ENCODE results near the gene HMCN2.
"Not testable (repeated sequence)": the region's sequence is repeated elsewhere in the genome, so short reads cannot be mapped to it uniquely, and the experiment has no call there.

Gene HMCN2

GRCh38 chr9:130339306-130339705, 73.7 kb downstream of the HMCN2 start:
- no peaks in the 10 kb centered on the region for H3K36me3 ChIP-seq (ENCODE audit: insufficient read depth, insufficient read length, low read length)
- no peak overlapping the region for H3K9ac ChIP-seq (ENCODE audit: insufficient read length, low read depth)
- no peak overlapping the region for H3K4me3 ChIP-seq (ENCODE audit: insufficient read length, low read depth)
- H3K27me3 ChIP-seq (ENCODE audit: insufficient read depth, insufficient read length) = no peaks in the 10 kb centered on the region
- no peak for TF ChIP-seq ZNF274 (IDR thresholded peaks at IDR 0.05; ENCODE audit: low read depth, low read length)
- H3K9me3 ChIP-seq (ENCODE audit: insufficient read depth, low read length) = no peaks in the 10 kb centered on the region
- H3K4me1 ChIP-seq (ENCODE audit: insufficient read depth, insufficient read length) = peaks cover 13% of the 10 kb centered on the region
- DNase-seq (ENCODE audit: low read depth, low spot score) = no peak

GRCh38 chr9:130340011-130340410, 74.5 kb downstream of the HMCN2 start:
- H3K9me3 ChIP-seq (ENCODE audit: insufficient read depth, low read length) = no peaks in the 10 kb centered on the region
- no peak for DNase-seq (ENCODE audit: low read depth, low spot score)
- no peaks in the 10 kb centered on the region for H3K36me3 ChIP-seq (ENCODE audit: insufficient read depth, insufficient read length, low read length)
- H3K4me1 ChIP-seq (ENCODE audit: insufficient read depth, insufficient read length) = peaks cover 16% of the 10 kb centered on the region
- no peaks in the 10 kb centered on the region for H3K27me3 ChIP-seq (ENCODE audit: insufficient read depth, insufficient read length)
- no peak overlapping the region for H3K4me3 ChIP-seq (ENCODE audit: insufficient read length, low read depth)
- H3K9ac ChIP-seq (ENCODE audit: insufficient read length, low read depth) = no peak overlapping the region
- no peak for TF ChIP-seq ZNF274 (IDR thresholded peaks at IDR 0.05; ENCODE audit: low read depth, low read length)
- TF ChIP-seq YY1 (IDR thresholded peaks at IDR 0.05; ENCODE audit: insufficient read depth, insufficient read length) = no peak
- no peak for TF ChIP-seq SUZ12 (IDR thresholded peaks at IDR 0.05; ENCODE audit: extremely low read depth, insufficient read depth, insufficient read length)

GRCh38 chr9:130340557-130340956, 75.0 kb downstream of the HMCN2 start:
- H3K9me3 ChIP-seq (ENCODE audit: insufficient read depth, low read length); DNase-seq (ENCODE audit: low read depth, low spot score); H3K4me3 ChIP-seq (ENCODE audit: insufficient read length, low read depth); H3K9ac ChIP-seq (ENCODE audit: insufficient read length, low read depth); H3K27me3 ChIP-seq (ENCODE audit: insufficient read depth, insufficient read length); H3K36me3 ChIP-seq (ENCODE audit: insufficient read depth, insufficient read length, low read length): not testable (repeated sequence)
- H3K4me1 ChIP-seq (ENCODE audit: insufficient read depth, insufficient read length) = peaks cover 21% of the 10 kb centered on the region

GRCh38 chr9:130341128-130341527, 75.6 kb downstream of the HMCN2 start:
- peak overlapping the region; percentile 29 for H3K9ac ChIP-seq (ENCODE audit: insufficient read length, low read depth)
- H3K36me3 ChIP-seq (ENCODE audit: insufficient read depth, insufficient read length, low read length) = no peaks in the 10 kb centered on the region
- H3K4me1 ChIP-seq (ENCODE audit: insufficient read depth, insufficient read length) = peaks cover 27% of the 10 kb centered on the region
- H3K4me3 ChIP-seq (ENCODE audit: insufficient read length, low read depth) = no peak overlapping the region
- no peak for DNase-seq (ENCODE audit: low read depth, low spot score)
- H3K27me3 ChIP-seq (ENCODE audit: insufficient read depth, insufficient read length) = no peaks in the 10 kb centered on the region
- no peak for TF ChIP-seq ZNF274 (IDR thresholded peaks at IDR 0.05; ENCODE audit: low read depth, low read length)
- TF ChIP-seq SUZ12 (IDR thresholded peaks at IDR 0.05; ENCODE audit: extremely low read depth, insufficient read depth, insufficient read length) = no peak
- no peak for TF ChIP-seq YY1 (IDR thresholded peaks at IDR 0.05; ENCODE audit: insufficient read depth, insufficient read length)
- no peaks in the 10 kb centered on the region for H3K9me3 ChIP-seq (ENCODE audit: insufficient read depth, low read length)

- DNase-seq (ENCODE audit: low read depth, low spot score) = no peak
- TF ChIP-seq YY1 (IDR thresholded peaks at IDR 0.05; ENCODE audit: insufficient read depth, insufficient read length) (no peak), ZNF274 (IDR thresholded peaks at IDR 0.05; ENCODE audit: low read depth, low read length) (no peak), SUZ12 (IDR thresholded peaks at IDR 0.05; ENCODE audit: extremely low read depth, insufficient read depth, insufficient read length) (no peak)
- Histone ChIP-seq H3K4me1 (ENCODE audit: insufficient read depth, insufficient read length) (peaks cover 28% of the 10 kb centered on the region), H3K9me3 (ENCODE audit: insufficient read depth, low read length) (no peaks in the 10 kb centered on the region), H3K36me3 (ENCODE audit: insufficient read depth, insufficient read length, low read length) (no peaks in the 10 kb centered on the region), H3K9ac (ENCODE audit: insufficient read length, low read depth) (peak overlapping the region; percentile 5), H3K27me3 (ENCODE audit: insufficient read depth, insufficient read length) (no peaks in the 10 kb centered on the region), H3K4me3 (ENCODE audit: insufficient read length, low read depth) (no peak overlapping the region)
Measured at GRCh38 chr9:130341839-130342713, 76.5 kb downstream of the HMCN2 start.

- Histone ChIP-seq H3K4me3 (ENCODE audit: insufficient read length, low read depth) (no peak overlapping the region), H3K36me3 (ENCODE audit: insufficient read depth, insufficient read length, low read length) (no peaks in the 10 kb centered on the region), H3K4me1 (ENCODE audit: insufficient read depth, insufficient read length) (peaks cover 28% of the 10 kb centered on the region), H3K9ac (ENCODE audit: insufficient read length, low read depth) (peak overlapping the region; percentile 5), H3K9me3 (ENCODE audit: insufficient read depth, low read length) (no peaks in the 10 kb centered on the region), H3K27me3 (ENCODE audit: insufficient read depth, insufficient read length) (no peaks in the 10 kb centered on the region)
- DNase-seq (ENCODE audit: low read depth, low spot score) = no peak
- no peak for TF ChIP-seq YY1 (IDR thresholded peaks at IDR 0.05; ENCODE audit: insufficient read depth, insufficient read length)
- no peak for TF ChIP-seq ZNF274 (IDR thresholded peaks at IDR 0.05; ENCODE audit: low read depth, low read length)
- TF ChIP-seq SUZ12 (IDR thresholded peaks at IDR 0.05; ENCODE audit: extremely low read depth, insufficient read depth, insufficient read length) = no peak
Measured at GRCh38 chr9:130342714-130343085, 77.1 kb downstream of the HMCN2 start.

GRCh38 chr9:130343445-130343918, 77.9 kb downstream of the HMCN2 start:
- H3K9me3 ChIP-seq (ENCODE audit: insufficient read depth, low read length) = no peaks in the 10 kb centered on the region

More at GRCh38 chr9:130343445-130343918, 77.9 kb downstream of the HMCN2 start:
- no peak overlapping the region for H3K4me3 ChIP-seq (ENCODE audit: insufficient read length, low read depth)
- H3K36me3 ChIP-seq (ENCODE audit: insufficient read depth, insufficient read length, low read length) = no peaks in the 10 kb centered on the region
- no peak for DNase-seq (ENCODE audit: low read depth, low spot score)
- peak overlapping the region; percentile 63 for H3K9ac ChIP-seq (ENCODE audit: insufficient read length, low read depth)
- H3K4me1 ChIP-seq (ENCODE audit: insufficient read depth, insufficient read length) = peaks cover 25% of the 10 kb centered on the region
- TF ChIP-seq YY1 (IDR thresholded peaks at IDR 0.05; ENCODE audit: insufficient read depth, insufficient read length) = no peak
- no peak for TF ChIP-seq ZNF274 (IDR thresholded peaks at IDR 0.05; ENCODE audit: low read depth, low read length)
- no peak for TF ChIP-seq SUZ12 (IDR thresholded peaks at IDR 0.05; ENCODE audit: extremely low read depth, insufficient read depth, insufficient read length)
- no peaks in the 10 kb centered on the region for H3K27me3 ChIP-seq (ENCODE audit: insufficient read depth, insufficient read length)
